Astrocyte of the spinal cord (primary cell): ENCODE data around the gene SYTL3.

ENCODE experiments used
- DNase-seq: peaks from one replicate; pipeline ENCODE4 v3.0.0; 2011; ENCODE audit warnings: low read depth, low spot score
- H3K4me3 ChIP-seq: 2 replicates; pipeline ENCODE4 v1.5.1; 2011; ENCODE audit warnings: low read depth, mild to moderate bottlenecking, low read length, moderate library complexity
- CTCF ChIP-seq: IDR thresholded peaks from 2 replicates; pipeline ENCODE4 v1.5.1; 2012; ENCODE audit warnings: low read depth, mild to moderate bottlenecking, low read length, inconsistent platforms
- in situ Hi-C: cut with HindIII; loops from 2 replicates; pipeline ENCODE4 v1.10.0; 2017; ENCODE audit warnings: low sequenced_read_pairs

Gene SYTL3

GRCh38 chr6:158761746-158762145 is 111.9 kb downstream of the SYTL3 start:
- in situ Hi-C loops = no loop called here
- H3K4me3 ChIP-seq = no peak overlapping the region
- no peak for DNase-seq
- no peak for TF ChIP-seq CTCF

GRCh38 chr6:158762787-158763433 is 113.1 kb downstream of the SYTL3 start:
- no peak overlapping the region for H3K4me3 ChIP-seq
- no peak for DNase-seq
- in situ Hi-C loops = no loop called here
- TF ChIP-seq CTCF = no peak

GRCh38 chr6:158763434-158764182 is 113.8 kb downstream of the SYTL3 start:
- TF ChIP-seq CTCF = no peak
- in situ Hi-C loops = no loop called here
- H3K4me3 ChIP-seq = no peak overlapping the region
- no peak for DNase-seq

- no peak for TF ChIP-seq CTCF
- in situ Hi-C loops = no loop called here
These were observed 114.5 kb downstream of the SYTL3 start for GRCh38 chr6:158764183-158764849.

GRCh38 chr6:158764926-158765325 is 115.1 kb downstream of the SYTL3 start:
- TF ChIP-seq CTCF = no peak
- no peak overlapping the region for H3K4me3 ChIP-seq
- in situ Hi-C loops = no loop called here
- no peak for DNase-seq

More at GRCh38 chr6:158764183-158764849, 114.5 kb downstream of the SYTL3 start:
- DNase-seq = no peak
- H3K4me3 ChIP-seq = no peak overlapping the region

GRCh38 chr6:158765499-158766068 is 115.7 kb downstream of the SYTL3 start:
- no peak for TF ChIP-seq CTCF
- in situ Hi-C loops = no loop called here
- DNase-seq = no peak

More at GRCh38 chr6:158765499-158766068, 115.7 kb downstream of the SYTL3 start:
- H3K4me3 ChIP-seq = no peak overlapping the region
